GM12878 (cell line): ENCODE measurements around the gene SLCO3A1.

Source experiments
- BMI1 ChIP-seq: fragments of 450-650 bp; IDR thresholded peaks from 2 replicates; pipeline ENCODE4 v1.6.1; 2016; ENCODE audit warnings: mild to moderate bottlenecking, moderate library complexity, borderline replicate concordance
- CBX5 ChIP-seq: sonication (generic); IDR thresholded peaks from 2 replicates; pipeline ENCODE4 v1.6.1; 2016; ENCODE audit warnings: low read depth, moderate library complexity, mild to moderate bottlenecking, inconsistent platforms
- EED ChIP-seq: sonication (generic); IDR thresholded peaks from 2 replicates; pipeline ENCODE4 v1.6.1; 2016; ENCODE audit warnings: antibody characterized with exemption, low read depth
- EP300 ChIP-seq, 2 experiments: fragments of 150-350 bp in 1 of 2; IDR thresholded peaks; 2 replicates each; pipeline ENCODE4 v1.6.1; 2011 to 2012; ENCODE audit warnings: low read depth in 2 of 2, low read length in 2 of 2, borderline replicate concordance in 1 of 2, improper control_type of control experiment in 1 of 2, inconsistent platforms in 1 of 2; ENCODE audit not compliant: control insufficient read depth in 1 of 2
- EZH2 ChIP-seq: IDR thresholded peaks from 2 replicates; pipeline ENCODE4 v1.6.1; 2012; ENCODE audit warnings: low read depth, mild to moderate bottlenecking, control low read depth, inconsistent platforms, low read length, borderline replicate concordance; ENCODE audit not compliant: control insufficient read depth
- JUNB ChIP-seq: IDR thresholded peaks from 2 replicates; pipeline ENCODE4 v1.6.1; 2016; ENCODE audit warnings: antibody characterized with exemption, mild to moderate bottlenecking
- POLR2A ChIP-seq: IDR thresholded peaks from 2 replicates; pipeline ENCODE4 v1.6.1; 2011; ENCODE audit warnings: low read depth, mild to moderate bottlenecking, low read length
- SPI1 ChIP-seq: IDR thresholded peaks from 2 replicates; pipeline ENCODE4 v1.6.1; 2011; ENCODE audit warnings: low read depth, mild to moderate bottlenecking, low read length, moderate library complexity, borderline replicate concordance; ENCODE audit not compliant: insufficient read depth
- SRF ChIP-seq, 2 experiments: IDR thresholded peaks; 2 replicates each; pipeline ENCODE4 v1.6.1; 2011; ENCODE audit warnings: low read depth in 2 of 2, low read length in 2 of 2, mild to moderate bottlenecking in 1 of 2, moderate library complexity in 1 of 2
- TAF1 ChIP-seq: IDR thresholded peaks from 2 replicates; pipeline ENCODE4 v1.6.1; 2011; ENCODE audit warnings: mild to moderate bottlenecking, low read depth, low read length, borderline replicate concordance
- YY1 ChIP-seq: IDR thresholded peaks from 2 replicates; pipeline ENCODE4 v1.6.1; 2011; ENCODE audit warnings: low read depth, mild to moderate bottlenecking, low read length
- TF ChIP-seq, protein P1 (sequence below), 3 experiments: IDR thresholded peaks in 2 of 3; conservative IDR thresholded peaks in 1 of 3; 2 replicates each; pipeline ENCODE4 v1.5.1; 2011; ENCODE audit warnings: low read depth in 3 of 3, low read length in 3 of 3, mild to moderate bottlenecking in 3 of 3, control low read depth in 2 of 3, moderate library complexity in 2 of 3, inconsistent platforms in 1 of 3, mixed read lengths in 1 of 3; ENCODE audit not compliant: control insufficient read depth in 2 of 3, insufficient read depth in 1 of 3; ENCODE audit errors: extremely low read depth in 1 of 3
- TF ChIP-seq, protein P2 (sequence below): IDR thresholded peaks from 2 replicates; pipeline ENCODE4 v1.6.1; 2011; ENCODE audit warnings: low read depth, low read length, improper control_type of control experiment, borderline replicate concordance
- TF ChIP-seq, protein P3 (sequence below): IDR thresholded peaks from 2 replicates; pipeline ENCODE4 v1.6.1; 2011; ENCODE audit warnings: borderline replicate concordance, low read depth, mild to moderate bottlenecking, moderate library complexity, mixed read lengths, low read length; ENCODE audit not compliant: insufficient read depth; ENCODE audit errors: extremely low read length

DNA sequence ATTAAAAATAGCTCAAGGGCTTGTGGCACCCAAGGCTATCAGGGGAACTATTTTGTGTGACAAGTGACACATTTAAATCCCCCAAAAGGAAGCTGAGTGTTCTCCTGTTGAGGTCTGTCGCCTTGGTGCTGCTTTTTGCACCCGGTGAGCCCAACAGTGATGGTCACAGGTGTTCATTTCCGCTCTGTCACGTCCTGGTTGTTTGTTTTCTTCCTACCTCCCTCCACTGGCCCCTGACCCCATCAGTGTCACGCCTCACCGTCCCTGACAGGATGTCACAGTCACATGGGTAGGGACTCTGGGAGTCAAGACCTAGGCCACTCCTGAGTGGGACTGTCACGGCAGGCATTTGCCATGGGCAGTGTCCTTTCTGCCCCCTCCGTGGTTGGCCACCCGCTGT lies 11.2 kb downstream of the SLCO3A1 start:
- no peak for TF ChIP-seq SRF (IDR thresholded peaks at IDR 0.05; ENCODE audit: low read depth in 2 of 2, low read length in 2 of 2)
- TF ChIP-seq, protein P1, sequence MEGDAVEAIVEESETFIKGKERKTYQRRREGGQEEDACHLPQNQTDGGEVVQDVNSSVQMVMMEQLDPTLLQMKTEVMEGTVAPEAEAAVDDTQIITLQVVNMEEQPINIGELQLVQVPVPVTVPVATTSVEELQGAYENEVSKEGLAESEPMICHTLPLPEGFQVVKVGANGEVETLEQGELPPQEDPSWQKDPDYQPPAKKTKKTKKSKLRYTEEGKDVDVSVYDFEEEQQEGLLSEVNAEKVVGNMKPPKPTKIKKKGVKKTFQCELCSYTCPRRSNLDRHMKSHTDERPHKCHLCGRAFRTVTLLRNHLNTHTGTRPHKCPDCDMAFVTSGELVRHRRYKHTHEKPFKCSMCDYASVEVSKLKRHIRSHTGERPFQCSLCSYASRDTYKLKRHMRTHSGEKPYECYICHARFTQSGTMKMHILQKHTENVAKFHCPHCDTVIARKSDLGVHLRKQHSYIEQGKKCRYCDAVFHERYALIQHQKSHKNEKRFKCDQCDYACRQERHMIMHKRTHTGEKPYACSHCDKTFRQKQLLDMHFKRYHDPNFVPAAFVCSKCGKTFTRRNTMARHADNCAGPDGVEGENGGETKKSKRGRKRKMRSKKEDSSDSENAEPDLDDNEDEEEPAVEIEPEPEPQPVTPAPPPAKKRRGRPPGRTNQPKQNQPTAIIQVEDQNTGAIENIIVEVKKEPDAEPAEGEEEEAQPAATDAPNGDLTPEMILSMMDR (IDR thresholded peaks at IDR 0.05 in 2 of 3, conservative IDR thresholded peaks at IDR 0.05 in 1 of 3; ENCODE audit: control insufficient read depth in 2 of 3, extremely low read depth in 1 of 3, insufficient read depth in 1 of 3, low read depth in 3 of 3, low read length in 3 of 3), result no peak
- no peak for TF ChIP-seq EP300 (IDR thresholded peaks at IDR 0.05; ENCODE audit: borderline replicate concordance in 1 of 2, control insufficient read depth in 1 of 2, low read depth in 2 of 2, low read length in 2 of 2)
- TF ChIP-seq CBX5, result no peak
- no peak for TF ChIP-seq YY1
- no peak for TF ChIP-seq TAF1
- TF ChIP-seq EED, result no peak
- no peak for TF ChIP-seq POLR2A
- no peak for TF ChIP-seq SPI1
- TF ChIP-seq, protein P2, sequence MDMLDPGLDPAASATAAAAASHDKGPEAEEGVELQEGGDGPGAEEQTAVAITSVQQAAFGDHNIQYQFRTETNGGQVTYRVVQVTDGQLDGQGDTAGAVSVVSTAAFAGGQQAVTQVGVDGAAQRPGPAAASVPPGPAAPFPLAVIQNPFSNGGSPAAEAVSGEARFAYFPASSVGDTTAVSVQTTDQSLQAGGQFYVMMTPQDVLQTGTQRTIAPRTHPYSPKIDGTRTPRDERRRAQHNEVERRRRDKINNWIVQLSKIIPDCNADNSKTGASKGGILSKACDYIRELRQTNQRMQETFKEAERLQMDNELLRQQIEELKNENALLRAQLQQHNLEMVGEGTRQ, result no peak
- TF ChIP-seq, protein P3, sequence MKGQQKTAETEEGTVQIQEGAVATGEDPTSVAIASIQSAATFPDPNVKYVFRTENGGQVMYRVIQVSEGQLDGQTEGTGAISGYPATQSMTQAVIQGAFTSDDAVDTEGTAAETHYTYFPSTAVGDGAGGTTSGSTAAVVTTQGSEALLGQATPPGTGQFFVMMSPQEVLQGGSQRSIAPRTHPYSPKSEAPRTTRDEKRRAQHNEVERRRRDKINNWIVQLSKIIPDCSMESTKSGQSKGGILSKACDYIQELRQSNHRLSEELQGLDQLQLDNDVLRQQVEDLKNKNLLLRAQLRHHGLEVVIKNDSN, result no peak
- no peak for TF ChIP-seq JUNB
- TF ChIP-seq BMI1, result no peak
- no peak for TF ChIP-seq EZH2
